NCI-H2196 (cell line): ENCODE results near the gene TAF11L4.
"Not testable (repeated sequence)": the region's sequence is repeated elsewhere in the genome, so short reads cannot be mapped to it uniquely, and the experiment has no call there.

Source experiments
- DNase-seq: peaks from one replicate; lab custom pipeline; 2025; ENCODE audit not compliant: unreplicated experiment; lab: John Stamatoyannopoulos, UW

Gene TAF11L4

DNA sequence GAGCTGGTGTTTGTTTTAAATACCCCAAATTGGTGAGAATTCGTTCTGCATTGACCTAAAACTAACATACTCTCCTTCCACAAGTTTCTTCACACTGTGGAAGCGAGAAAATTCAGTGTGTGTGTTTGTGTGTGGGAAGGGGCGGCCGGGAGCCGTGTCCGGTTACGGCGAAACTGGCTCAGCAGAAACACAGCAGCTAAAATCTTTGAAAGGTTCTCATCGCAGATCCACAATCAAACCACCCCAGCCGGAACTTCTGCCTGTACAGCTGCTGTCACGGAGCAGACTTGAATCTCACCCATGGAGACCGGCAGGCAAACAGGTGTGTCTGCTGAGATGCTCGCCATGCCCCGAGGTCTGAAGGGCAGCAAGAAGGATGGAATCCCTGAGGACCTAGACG, at the start of gene TAF11L4:
Gene TAF11L4 (plus strand): TSS at position 301 of the 400 bp plus-strand sequence.
- DNase-seq = not testable (repeated sequence)

DNA sequence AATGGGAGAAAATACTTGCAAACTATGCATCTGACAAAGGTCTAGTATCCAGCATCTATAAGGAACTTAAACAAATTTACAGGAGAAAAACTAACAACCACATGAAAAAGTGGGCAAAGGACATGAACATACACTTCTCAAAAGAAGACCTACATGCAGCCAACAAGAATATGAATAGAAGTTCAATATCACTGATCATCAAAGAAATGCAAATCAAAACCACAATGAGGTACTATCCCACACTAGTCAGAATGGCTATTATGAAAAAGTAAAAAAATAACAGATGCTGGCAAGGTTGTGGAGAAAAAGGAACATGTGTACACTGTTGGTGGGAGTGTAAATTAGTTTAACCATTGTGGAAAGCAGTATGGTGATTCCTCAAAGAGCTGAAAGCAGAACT, 46.5 kb upstream of the TAF11L4 start:
- not testable (repeated sequence) for DNase-seq

DNA sequence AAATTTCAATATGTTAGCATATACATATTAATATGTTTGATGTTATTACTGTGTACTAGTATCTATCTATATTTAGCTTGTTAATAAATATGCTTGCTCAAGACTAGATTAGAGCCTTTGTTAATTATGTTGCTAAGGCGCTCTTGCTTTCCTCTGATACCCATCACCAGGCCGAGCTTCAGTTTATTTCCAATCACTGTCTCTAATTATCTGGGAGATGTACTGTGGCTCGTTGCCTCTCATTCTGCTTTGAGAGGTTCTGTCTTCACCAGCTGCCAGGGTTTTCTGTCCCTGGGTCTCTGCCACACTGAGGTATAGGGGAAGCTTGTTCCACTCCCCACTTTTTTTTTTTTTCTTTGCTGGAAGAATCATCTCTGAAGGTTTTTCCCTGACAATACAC, 44.6 kb upstream of the TAF11L4 start:
- DNase-seq = no peak

DNA sequence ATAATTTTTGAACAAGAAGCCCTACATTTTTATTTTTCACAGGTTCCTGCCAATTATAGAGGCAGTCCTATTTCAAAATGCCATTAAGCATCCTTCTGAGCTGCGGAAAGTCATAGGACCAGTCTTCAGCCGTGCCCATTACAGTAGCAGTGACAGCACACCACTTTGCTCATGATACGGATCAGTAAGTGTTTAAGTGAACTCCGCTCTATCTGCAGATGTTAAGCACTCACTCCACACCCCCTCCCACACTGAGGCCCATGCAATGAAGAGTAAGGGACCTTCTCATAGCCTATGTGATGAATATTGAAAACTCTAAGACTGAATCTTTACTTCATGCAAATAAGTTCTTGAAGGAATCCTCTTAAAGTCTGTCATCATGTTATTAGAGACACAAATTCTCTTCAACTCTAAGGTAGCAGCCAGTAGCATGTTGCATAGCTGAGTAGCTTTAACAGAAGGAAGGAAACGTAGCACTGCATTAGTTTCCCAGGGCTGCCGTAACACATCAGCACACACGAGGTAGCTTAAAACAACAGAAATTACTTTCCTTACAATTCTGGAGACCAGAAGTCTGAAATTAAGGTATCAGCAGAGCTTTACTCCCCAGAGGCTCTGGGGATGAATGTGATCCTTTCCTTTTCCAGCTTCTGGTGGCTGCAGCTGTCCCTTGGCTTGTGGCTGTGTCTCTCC, 43.9 kb upstream of the TAF11L4 start:
- DNase-seq = no peak

DNA sequence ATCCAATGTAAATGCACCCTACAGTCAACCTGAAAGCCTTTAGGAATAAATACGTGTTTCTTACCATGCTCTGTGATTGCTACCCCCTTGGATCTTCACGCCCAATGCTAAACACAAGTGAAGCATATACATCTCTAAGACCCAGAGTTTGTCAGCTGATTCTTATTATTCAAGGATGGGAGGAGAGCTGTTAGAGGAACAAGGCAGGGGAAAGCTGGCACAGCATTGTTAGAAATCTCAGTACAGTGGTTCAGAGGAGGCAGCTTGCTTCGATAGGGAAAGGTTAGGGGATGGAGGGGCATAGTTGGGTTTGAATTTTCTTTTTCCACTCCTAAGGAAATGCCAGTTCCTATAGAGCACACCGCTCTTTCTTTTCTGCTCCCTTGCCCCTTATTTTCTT, 40.2 kb upstream of the TAF11L4 start:
- no peak for DNase-seq

DNA sequence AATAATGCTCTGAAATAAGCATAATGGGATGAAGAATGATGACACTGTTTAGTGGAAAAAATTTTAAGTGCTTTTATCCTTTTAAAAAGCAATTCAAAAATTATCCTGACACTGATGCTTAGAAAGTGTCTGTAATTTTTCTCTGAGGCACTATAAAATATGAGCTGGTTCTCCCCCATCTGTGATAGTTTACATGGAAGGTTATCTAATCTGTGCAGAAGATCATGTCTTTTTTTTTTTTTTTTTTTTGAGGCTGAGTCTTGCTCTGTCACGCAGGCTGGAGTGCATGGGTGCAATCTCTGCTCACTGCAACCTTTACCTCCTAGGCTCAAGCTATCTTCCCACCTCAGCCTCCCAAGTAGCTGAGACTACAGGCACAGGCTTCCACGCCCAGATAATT, 38.8 kb upstream of the TAF11L4 start:
- no peak for DNase-seq

DNA sequence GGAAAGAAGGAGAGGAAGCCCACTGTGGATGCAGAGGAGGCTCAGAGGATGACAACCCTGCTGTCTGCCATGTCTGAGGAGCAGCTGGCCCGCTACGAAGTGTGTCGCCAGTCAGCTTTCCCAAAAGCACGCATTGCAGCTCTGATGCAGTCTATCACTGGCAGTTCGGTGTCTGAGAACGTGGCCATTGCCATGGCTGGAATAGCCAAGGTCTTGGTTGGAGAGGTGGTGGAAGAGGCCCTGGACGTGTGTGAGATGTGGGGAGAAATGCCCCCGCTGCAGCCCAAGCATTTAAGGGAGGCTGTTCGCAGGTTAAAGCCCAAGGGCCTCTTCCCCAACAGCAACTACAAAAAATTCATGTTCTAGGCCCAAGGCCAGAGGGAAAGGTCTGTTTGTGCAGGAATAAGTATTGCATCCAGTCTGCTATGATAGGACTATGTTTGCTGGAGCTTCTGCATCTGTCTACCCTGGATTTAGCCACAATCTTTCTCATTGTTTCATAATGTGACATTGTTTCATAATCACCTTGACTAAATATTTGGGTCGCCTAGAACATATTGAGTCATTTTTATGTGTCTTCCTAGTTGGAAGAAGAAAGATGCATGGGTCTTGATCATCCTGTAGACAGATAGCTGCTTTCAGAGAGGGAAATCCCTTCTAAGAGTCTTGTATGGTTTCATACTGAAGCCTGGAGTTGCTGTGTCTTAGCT, 35.0 kb upstream of the TAF11L4 start:
- not testable (repeated sequence) for DNase-seq

DNA sequence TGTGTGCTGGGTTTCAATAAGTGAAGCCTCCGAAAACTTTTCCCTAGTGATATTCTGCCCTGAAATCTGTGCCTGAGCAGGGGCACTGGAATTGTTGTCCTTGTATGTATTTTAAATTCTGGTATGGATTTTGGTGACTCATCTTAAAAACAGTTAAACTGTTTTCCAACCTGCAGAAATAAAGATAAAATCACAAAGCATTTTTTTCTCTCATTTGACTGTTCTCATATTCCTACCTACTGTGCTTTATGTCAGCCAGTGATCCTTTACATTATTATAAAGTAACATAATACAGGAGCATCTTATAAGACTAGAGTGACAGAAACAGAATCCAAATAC, 34.5 kb upstream of the TAF11L4 start:
- DNase-seq = no peak

DNA sequence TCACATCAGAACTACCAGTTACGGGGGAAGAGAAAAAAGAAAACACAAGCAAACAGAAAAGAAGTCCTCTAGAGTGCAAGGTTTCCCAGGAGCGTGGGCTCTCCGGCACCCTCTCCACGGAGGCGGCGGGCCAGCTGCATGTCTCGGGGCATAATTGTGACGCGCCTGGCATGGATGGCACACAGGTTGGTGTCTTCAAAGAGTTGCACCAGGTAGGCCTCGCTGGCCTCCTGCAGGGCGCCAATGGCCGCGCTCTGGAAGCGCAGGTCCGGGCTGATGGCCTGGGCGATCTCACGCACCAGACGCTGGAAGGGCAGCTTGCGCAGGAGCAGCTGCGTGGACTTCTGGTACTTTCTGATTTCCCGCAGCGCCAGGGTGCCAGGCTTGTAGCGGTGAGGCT, 30.3 kb upstream of the TAF11L4 start:
- DNase-seq = not testable (repeated sequence)

DNA sequence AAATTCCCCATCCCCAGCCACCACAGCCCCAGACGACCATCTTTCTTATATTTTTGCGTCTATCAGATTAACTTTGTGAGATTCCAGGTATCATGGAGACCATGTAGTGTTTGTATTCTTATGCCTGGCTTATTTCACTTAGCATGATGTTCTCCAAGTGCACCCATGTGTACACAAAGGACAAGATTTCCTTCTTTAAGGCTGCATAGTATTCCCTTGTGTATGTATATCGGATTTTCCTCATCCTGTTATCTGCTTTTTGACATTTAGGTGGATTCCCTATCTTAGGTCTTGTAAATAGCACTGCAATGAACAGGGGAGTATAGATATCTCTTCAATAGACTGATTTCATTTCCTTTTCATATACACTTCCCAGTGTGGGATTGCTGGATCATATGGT, 28.8 kb upstream of the TAF11L4 start:
- no peak for DNase-seq

DNA sequence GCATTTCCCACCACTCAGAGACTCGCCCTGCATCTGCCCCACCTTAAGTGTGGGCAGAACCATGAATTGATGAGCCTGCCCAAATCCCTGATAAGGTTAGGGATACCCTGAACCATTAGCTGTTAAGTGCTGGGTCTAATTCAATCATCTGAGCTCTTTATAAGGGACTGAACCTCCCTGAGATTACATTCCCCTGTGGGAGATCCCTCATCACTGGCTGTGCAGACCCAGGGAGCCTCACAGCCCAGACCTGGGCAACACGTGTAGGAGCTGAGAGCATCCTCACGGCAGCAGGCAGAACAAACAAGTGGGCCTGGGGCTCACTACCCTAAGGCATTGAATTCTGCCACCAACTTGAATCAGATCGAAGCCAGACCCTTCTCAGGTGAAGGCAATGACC, 24.2 kb upstream of the TAF11L4 start:
- no peak for DNase-seq

DNA sequence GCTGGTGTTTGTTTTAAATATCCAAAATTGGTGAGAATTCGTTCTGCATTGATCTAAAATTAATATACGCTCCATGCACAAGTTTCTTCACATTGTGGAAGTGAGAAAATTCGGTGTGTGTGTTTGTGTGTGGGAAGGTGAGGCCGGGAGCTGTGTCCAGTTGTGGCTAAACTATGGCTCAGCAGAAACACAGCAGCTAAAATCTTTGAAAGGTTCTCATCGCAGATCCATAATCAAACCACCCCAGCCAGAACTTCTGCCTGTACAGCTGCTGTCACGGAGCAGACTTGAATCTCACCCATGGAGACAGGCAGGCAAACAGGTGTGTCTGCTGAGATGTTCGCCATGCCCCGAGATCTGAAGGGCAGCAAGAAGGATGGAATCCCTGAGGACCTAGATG, 23.7 kb upstream of the TAF11L4 start, which contains the start of gene TAF11L2:
Gene TAF11L2 (plus strand): TSS at position 301 of the 400 bp plus-strand sequence.
- DNase-seq = not testable (repeated sequence)

DNA sequence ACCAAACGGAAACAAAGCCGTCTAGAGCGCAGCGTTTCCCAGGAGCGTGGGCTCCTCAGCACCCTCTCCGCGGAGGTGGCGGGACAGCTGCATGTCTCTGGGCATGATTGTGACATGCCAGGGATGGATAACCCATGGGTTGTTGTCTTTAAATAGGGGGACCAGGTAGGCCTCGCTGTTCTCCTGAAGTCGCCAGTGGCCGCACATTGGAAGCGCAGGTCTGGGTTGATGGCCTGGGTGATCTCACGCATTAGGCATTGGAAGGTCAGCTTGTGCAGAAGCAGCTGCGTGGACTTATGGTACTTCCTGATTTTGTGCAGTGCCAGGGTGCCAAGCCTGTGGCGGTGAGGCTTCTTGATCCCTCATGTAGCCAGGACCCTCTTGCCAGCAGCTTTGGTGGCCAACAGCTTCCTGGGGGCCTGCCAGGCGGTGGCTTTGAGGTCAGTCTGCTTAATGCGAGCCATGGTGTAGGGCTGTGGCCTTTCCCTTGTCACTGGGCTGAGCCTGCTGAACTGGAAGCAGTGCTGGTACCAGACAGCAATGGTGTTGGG, 9.8 kb upstream of the TAF11L4 start:
- no peak for DNase-seq

DNA sequence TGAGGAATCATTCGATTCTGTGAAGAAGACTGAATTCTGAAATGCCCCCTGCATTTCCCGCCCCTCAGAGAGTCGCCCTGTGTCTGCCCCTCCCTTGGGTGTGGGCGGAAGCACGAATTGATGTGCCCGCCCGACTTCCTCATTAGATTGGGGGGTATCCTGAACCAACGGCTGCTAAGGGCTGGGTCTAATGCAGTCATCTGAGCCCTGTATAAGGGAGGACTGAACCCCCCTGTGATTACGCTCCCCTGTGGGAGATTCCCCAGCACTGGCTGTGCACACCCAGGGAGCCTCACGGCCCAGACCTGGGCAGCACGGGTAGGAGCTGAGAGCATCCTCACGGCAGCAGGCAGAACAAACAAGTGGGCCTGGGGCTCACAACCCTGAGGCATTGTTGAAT, 4.1 kb upstream of the TAF11L4 start:
- DNase-seq = not testable (repeated sequence)

DNA sequence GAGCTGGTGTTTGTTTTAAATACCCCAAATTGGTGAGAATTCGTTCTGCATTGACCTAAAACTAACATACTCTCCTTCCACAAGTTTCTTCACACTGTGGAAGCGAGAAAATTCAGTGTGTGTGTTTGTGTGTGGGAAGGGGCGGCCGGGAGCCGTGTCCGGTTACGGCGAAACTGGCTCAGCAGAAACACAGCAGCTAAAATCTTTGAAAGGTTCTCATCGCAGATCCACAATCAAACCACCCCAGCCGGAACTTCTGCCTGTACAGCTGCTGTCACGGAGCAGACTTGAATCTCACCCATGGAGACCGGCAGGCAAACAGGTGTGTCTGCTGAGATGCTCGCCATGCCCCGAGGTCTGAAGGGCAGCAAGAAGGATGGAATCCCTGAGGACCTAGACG, 3.5 kb upstream of the TAF11L4 start, which contains the start of gene TAF11L3:
Gene TAF11L3 (plus strand): TSS at position 301 of the 400 bp plus-strand sequence.
- DNase-seq = not testable (repeated sequence)

DNA sequence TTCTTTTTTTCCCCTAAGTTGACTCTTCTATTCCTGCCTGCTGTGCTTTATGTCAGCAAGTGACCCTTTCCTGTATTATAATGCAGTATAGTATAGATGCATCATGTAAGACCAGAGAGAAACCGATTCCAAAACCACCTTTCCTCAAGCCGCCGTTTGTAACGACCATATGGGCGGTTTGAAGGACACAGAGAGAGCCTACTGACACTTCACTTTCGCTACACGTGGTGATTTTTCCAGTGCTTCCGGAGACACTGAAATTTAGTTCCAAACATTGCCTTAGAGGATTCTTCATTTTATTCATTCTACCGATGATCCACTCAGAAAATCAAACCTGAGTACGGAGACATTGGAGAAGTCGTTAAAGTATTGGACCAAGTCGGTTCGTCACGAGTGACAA, 2.1 kb upstream of the TAF11L4 start:
- not testable (repeated sequence) for DNase-seq

DNA sequence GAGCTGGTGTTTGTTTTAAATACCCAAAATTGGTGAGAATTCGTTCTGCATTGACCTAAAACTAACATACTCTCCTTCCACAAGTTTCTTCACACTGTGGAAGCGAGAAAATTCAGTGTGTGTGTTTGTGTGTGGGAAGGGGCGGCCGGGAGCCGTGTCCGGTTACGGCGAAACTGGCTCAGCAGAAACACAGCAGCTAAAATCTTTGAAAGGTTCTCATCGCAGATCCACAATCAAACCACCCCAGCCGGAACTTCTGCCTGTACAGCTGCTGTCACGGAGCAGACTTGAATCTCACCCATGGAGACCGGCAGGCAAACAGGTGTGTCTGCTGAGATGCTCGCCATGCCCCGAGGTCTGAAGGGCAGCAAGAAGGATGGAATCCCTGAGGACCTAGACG, 3.3 kb downstream of the TAF11L4 start, which contains the start of gene TAF11L5:
Gene TAF11L5 (plus strand): TSS at position 301 of the 400 bp plus-strand sequence.
- not testable (repeated sequence) for DNase-seq

DNA sequence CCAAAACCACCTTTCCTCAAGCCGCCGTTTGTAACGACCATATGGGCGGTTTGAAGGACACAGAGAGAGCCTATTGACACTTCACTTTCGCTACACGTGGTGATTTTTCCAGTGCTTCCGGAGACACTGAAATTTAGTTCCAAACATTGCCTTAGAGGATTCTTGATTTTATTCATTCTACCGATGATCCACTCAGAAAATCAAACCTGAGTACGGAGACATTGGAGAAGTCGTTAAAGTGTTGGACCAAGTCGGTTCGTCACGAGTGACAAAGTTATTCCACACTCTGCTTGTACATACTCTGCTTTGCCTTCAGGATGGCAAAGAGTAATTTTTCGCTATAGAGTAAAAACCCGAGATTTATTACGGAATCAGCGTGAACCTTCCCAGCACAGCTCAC, 4.9 kb downstream of the TAF11L4 start:
- not testable (repeated sequence) for DNase-seq

DNA sequence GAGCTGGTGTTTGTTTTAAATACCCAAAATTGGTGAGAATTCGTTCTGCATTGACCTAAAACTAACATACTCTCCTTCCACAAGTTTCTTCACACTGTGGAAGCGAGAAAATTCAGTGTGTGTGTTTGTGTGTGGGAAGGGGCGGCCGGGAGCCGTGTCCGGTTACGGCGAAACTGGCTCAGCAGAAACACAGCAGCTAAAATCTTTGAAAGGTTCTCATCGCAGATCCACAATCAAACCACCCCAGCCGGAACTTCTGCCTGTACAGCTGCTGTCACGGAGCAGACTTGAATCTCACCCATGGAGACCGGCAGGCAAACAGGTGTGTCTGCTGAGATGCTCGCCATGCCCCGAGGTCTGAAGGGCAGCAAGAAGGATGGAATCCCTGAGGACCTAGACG, 6.8 kb downstream of the TAF11L4 start, which contains the start of gene TAF11L6:
Gene TAF11L6 (plus strand): TSS at position 301 of the 400 bp plus-strand sequence.
- DNase-seq = not testable (repeated sequence)
